IPS-NIHi11 (cell line): ENCODE results near the gene BRD3OS.

Experiments used
- DNase-seq: peaks from one replicate; pipeline ENCODE4 v3.0.0; 2012; ENCODE audit warnings: mixed read lengths, low spot score

Gene BRD3OS

DNA sequence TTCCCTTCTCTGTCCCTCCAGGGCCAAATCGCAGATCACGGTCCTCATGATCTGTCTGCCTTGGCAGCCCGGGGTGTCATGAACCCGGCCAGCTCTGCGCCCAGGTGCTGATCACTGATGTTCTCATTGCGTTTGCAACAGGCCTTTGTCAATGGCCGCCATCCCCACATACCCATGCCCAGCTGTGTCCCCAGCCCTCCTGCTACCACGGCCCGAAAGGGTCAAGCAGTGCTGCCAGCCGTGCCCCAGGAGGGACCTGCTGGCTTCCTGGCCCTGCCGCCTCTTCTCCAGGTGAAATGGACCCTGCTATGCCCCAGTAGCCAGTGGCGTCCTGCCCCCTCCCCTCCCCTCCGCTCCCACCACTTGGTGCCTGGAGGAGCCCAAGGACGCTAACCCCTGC, 20.4 kb upstream of the BRD3OS start:
- DNase-seq = no peak

DNA sequence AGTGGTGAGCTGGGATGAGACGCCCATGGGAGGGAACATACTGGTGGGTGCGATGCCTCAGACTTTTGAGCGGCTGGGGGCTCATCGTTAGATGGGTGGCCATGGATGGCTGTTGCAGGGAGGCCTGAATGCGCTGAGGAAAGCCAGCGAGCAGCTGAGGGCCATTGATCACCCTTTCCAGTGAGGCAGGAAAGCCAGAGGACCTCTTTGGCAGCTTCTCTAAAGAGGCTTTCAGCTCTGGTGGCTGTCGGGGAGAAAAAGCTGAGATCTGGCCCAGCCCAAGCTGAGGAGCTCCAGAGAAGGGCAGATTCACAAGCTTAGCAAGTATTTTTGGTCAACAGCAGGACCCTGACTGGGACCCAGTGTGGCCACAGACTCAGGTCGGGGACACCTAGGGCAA, 19.9 kb upstream of the BRD3OS start:
- no peak for DNase-seq

DNA sequence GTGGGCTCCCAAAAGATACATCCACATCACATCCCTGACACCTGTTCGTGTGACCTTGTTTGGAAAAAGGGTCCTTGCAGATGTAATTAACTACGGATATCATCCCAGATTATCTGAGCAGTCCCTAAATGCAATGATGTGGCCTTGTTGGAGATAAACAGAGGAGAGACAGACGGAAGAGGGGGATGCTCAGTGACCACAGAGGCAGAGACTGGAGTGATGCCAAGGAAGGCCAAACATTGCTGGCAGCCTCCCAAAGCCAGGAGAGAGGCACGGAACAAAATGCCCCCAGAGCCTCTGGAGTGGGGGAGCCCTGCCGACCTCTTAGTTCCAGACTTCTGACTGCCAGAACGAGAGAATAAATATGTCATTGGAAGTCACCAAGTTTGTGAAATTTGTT, 18.1 kb upstream of the BRD3OS start:
- no peak for DNase-seq

DNA sequence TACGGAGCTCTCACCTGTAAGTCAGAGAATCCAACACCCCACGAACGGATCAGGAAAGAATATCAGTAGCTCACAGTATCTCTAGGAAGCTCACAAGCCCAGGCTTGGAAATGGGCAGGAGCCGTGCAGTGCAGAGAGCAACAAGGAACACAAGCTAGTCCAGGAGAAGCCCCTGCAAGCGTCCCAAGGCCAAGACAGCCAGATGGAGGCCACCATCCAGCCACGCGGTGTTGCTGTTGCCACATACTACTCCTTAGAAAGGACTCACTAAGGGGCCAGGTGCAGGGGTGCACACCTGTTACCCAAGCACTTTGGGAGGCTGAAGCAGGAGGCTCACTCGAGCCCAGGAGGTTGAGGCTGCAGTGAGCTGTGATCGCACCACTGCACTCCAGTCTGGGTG, 17.7 kb upstream of the BRD3OS start:
- no peak for DNase-seq

DNA sequence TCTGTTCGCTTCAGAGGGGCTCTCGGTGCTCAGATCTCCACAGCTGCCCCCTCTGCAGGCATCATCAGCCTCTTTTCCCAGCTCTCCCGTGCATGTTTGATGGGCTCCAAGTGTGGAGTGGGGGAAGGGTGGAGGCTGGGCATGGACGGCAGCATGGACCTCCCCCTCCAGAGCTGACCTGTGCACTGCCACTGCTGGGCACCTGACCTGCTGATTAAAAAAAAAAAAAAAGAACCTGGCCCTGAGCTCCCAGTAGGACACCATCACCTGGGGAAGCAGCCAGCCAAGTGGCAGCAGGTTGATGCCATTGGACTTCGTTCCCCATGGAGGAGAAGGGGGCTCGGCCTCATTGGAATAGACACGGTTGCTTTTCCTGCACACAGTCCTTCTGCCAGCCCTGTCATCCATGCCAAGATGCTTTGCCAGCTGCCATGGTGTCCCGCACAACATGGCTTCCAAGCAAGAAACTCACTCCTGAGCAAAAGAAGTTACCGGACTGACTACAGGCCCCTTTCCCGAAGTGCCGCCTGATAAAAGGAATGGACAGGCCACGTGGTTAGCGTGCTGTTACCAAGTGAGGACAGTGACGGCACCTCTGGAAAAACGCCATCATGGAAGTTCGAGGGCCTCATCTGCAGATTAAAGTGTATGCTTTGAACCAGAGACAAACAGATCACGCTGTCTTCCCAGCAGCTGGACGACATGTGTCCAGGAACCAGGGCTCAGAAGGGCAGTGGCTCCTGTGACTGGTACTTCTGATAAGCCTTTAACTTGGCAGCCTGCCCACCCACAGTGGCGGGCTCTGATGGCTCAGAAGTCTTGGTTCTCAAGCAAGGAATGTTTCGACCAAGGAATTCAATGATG, 14.7 kb upstream of the BRD3OS start:
- DNase-seq = no peak

DNA sequence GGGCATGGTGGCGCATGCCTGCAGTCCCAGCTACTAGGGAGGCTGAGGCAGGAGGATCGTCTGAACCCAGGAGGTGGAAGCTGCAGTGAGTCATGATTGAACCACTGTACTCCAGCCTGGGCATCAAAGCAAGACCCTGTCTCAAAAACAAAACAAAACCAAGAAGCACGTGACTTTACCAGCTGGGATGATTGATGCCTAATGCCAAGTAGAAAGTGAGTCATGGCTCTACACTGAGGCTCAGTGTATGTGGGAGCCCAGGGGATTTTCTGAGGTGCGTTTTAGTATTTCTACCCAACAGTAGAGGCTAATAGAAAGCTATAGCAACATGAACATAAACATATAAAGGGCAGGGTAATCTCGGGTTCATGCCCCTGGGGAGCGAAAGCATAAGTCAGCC, 13.9 kb upstream of the BRD3OS start:
- no peak for DNase-seq

DNA sequence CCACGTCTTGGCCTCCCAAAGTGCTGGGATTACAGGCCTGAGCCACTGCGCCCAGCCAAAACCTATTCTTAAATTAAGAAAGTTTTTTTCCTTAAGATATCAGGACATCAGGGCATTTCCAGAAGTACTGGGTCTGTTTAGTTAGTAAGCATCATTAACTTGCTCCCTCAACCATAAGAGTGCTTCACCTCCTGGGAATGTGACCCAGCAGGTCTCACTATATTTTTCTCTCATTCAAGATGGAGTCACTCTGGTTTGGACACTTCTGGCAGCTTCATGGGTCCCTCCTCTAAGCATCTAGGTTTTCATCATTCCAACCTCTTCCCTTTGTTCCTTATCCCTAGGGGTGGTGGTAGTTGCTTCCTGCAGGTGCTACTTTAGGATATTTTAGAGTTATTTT, 10.3 kb upstream of the BRD3OS start:
- DNase-seq = no peak

DNA sequence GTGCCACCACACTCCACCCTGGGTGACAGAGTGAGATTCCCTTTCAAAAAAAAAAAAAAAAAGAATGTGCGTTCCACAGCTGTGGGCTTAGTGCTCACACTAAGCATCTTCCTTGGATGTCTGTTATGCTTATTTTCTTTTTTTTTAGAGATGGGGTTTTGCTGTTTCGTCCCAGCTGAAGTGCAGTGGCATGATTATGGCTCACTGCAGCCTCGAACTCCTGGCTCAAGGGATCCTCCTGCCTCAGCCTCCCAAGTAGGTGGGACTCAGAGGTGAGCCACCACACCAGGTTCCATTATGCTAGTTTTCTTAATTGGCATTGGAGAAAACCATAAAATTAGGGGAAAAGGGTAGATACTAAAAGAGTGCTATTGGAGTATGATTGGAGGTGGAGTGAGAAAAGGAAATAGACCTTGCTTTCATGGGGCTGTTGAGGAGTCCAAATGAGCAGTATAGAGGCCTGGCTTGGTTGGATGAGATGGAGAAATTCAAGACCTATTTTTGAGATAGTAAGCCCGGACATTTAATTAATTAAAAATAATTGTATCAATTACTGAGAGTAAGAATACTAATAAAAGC, 978 bp upstream of the BRD3OS start:
- DNase-seq = no peak

DNA sequence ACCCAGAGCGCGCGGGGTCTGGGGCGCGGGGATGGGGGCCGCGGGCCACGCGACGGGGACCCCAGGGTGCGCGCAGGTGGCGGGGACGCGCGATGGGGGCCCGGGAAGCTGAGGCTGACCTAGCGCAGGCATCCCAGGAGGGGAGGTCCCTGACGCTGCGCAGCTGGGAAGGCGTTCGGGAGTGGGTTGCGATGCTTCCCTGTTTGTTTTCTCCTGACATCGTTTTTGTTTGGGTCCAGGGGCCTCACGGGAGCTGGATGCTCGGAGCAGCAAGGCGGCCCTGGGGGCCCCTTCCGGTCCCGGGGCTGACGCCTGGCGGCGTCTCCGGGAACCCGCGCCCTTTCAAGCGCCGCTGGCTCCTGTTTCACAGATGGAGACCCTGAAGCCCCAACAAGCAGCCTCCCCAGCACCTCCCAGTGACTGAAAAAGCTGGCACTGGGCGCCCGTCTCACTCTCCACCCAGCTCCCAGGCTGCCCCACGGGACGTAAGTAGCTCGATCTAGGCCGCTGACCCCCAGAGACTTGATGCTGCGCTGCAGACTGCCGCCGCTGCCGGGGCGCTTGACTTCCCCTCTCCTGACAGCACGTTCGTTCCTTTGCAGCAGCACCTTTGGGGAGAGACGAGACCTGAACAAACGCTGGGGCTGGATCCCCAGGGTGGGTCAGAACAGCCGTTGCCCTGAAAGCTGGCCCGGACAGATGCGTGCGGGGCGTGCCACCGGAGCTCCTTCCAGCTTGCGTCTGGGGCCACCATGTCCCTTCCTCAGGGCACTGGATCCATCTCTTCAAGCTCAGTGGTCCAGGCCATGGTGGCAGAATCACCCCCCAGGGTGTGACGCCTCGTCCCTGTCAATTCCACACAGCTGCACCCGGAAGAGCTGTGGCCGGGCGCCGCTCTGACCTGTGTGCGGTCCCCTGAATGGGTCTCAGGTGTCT, 593 bp downstream of the BRD3OS start:
- DNase-seq = peak; percentile 73

DNA sequence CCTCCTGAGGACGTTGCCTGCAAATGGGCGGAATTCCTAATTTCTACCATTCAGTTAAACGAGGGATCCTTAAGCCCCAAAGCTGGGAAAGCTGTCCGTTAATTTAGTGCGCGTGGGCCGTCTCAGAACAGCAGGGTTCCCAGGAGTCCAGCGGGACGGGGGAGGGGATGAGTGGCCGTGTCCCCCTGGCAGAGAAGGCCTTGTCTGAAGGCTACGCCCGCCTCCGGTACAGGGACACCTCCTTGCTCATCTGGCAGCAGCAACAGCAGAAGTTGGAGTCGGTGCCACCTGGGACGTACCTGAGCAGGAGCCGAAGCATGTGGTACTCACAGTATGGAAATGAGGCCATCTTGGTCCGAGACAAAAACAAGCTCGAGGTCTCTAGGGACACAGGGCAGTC, 1.3 kb downstream of the BRD3OS start:
- DNase-seq = no peak

DNA sequence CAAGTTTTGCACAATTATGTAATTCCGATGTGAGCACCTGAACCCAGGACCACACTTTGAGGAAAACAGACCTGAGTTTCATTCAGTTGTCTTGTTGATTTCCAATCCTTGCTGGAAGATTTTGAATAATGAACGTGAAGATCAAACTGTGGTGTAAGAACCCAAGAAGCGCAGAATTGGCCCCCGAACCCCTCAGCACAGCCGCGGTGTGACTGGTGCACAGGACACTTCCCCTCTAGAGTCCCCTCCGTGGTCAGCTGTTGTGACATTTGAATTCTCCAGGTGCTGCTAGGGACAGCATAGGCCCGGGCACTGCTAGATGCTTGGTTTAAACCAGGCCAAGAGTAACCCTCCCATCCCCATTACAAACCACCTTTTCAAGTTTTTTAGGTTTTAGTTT, 1.7 kb downstream of the BRD3OS start:
- DNase-seq = no peak

DNA sequence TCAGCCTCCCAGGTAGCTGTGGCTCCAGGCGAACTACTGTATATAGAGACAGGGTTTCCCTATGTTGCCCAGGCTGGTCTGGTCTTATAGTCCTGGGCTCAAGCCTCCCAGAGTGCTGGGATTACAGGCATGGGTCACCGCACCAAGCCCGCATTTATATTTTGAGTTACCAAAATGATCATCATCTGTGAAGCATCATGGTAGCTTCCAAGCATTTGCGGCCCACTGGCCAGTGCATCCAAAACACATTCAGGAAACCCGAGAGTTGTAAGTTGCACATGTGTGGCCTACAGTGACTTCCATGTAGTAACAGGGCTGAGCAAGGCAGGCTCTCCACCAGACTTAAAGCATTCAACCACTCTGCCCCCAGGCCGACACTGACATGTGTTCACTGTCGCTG, 2.3 kb downstream of the BRD3OS start:
- DNase-seq = no peak

DNA sequence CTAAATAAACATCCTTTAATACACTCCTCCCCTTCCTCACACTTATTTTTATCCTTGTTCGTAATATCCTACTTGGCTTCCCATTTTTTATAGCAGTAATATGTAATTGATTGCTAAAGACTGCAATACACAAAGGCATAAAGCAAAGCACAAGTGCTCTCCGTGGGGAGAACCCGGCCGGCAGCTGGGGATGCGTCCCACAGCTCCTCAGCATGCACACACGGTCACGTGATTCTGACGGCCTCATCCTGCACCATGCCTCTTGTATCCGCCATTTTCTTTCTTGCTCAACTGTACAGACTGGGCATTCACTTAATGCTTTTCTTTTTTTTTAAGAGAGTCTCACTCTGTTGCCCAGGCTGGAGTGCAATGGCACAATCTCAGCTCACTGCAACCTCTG, 2.8 kb downstream of the BRD3OS start:
- DNase-seq = no peak

DNA sequence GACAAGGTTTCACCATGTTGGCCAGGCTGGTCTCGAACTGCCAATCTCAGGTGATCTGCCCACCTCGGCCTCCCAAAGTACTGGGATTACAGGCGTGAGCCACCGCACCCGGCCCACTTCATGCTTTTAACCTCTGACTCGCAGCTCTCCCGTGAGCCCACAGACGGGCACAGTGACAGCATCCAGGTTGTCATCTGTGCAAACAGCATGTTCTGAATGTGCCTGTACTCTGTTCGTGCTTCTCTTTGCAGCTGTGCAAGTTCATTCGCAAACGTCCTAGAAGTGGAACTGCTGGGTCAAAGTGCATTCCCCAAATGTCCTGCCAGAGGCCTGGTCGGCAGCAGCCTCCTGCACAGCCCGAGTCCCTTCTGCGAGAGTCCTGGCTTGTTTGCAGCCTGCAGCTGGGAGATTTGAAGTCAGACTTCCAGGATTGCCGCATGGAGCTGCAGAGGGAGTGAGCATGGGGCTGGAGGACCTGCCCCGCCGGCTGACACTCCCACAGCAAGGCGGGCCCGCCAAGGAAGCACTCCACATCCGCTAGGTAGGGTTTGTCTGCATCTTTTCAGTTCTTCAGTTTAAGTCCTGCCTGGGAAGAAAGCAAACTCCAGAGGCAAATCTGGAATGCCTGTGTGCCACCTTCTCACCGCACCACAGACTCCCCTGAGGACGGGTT, 3.4 kb downstream of the BRD3OS start:
- no peak for DNase-seq

DNA sequence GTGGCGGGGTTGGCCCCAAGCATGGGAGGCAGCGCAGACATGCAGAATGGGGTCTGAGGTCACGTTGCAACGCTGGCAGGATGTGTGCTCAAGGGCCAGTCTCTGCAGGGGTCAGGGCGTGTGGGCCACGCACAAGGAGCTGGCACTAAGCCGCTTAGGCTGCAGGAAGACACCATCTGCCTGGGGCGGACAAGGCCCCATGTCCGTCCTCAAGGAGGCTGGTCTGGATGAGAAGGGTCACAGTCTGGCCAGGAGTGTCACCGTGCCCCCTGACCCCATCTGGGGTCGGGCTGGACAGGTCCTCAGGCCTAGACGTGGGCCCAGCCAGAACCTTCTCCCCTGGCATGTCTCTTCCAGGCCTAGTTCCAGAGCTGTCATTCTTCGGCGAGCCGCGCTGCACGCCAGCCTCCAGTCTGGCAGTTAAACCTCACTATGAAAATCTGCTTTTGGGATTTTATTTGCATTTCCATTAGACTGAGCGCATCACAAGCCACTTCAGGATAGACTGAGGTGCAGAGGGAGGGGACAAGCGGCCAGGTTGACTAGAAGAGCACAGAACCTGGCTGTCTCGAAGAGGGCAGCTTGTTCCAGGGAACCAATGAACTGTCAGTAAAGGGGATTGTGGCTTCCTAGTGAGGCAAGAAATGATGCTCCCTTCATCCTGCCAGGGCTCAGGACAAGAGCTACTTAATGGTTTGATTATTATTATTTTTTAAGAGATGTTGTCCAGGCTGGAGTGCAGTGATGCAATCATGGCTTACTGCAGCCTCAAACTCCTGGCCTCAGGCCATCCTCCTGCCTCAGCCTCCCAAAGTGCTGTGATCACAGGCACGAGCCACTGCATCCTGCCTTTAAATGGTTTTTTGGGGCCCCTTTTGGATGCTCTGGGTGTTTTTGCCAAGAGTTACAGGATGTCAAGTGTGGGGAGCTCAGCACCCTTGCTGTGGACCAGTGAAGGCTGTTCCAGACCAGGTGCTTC, 4.3 kb downstream of the BRD3OS start:
- DNase-seq = no peak

DNA sequence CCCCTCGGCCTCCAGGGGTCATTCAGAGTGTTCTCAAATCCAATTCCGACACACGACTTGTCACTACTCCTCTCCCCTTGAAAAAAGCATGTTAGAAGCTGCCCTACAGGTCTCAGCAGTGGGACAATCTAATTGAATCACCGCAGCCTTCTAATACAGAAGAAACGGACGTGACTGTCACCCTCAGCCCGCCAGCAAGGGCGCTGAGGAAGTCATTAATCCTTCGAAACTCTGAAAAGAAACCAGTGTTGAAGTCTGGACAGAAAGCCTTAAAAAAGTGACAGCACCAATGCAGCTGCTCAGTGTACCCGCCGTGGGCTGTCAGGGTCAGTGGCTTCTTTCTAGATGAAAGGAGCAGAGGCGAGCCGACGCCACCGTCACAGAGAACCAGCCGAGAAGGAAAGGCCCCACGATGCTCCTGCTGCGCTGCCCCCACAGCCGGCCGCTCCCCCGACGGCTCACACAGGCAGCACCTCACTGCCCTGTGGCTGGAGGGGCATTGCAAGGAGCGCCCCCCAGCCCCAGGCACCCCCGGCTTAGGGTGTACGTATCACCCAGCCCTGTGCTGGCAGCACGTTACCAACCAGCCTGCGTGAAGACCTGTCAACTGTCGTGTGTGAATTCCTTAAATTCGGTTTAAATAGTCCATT, 5.7 kb downstream of the BRD3OS start:
- no peak for DNase-seq

DNA sequence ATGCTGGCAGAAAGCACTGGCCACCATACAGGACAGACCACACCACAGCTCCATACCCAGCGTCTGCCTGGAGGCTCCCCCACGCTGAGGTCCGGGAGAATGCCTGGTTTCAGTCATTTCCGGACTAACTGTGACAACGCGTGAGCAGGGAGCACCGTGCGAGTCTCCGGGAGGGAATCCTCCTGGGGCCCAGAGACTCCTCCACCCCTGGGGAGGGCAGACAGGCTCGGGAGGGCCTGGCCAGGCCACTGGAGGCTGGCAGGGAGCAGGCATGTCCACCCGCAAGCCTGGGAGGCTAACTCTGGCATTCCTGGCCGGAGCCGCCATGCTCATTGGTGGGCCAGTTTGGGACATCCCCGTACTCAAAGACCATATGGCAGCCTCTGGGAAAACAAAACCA, 6.5 kb downstream of the BRD3OS start:
- DNase-seq = no peak

DNA sequence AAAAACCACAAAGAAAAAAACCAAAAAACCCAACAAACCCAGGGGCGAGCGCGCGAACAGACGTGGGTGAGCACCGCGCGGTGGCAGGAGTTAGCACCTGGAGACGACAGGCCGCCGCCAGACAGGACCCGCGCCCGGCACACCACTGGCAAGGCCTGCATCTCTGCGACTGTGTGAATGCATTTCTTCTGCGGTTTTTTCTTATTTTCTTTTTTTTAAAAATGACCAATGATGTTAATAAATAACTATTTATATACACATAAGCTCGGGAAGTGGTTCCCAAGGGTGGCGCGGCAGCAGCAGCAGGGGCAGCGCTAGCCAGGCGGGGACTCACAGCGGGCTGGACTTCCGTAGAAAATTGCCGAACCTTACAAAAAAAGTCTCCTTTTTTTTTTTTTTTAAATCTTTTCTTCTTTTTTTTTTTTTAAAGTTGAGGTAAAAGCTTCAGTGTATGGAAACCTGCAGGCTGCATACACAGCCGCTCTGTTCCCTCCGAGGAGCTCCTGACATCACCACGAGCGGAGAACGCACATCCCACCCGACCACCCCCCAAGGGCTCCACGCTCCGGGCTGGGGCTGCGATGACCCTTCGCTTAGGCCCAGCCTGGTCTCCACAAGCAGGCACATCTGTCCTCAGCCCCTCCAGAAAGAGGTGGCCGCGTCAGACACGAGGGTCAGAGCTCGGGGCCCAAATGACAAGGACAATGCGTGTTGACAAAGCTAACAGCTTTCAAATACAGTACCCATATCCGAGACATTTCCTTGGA, 7.4 kb downstream of the BRD3OS start:
- DNase-seq = no peak

DNA sequence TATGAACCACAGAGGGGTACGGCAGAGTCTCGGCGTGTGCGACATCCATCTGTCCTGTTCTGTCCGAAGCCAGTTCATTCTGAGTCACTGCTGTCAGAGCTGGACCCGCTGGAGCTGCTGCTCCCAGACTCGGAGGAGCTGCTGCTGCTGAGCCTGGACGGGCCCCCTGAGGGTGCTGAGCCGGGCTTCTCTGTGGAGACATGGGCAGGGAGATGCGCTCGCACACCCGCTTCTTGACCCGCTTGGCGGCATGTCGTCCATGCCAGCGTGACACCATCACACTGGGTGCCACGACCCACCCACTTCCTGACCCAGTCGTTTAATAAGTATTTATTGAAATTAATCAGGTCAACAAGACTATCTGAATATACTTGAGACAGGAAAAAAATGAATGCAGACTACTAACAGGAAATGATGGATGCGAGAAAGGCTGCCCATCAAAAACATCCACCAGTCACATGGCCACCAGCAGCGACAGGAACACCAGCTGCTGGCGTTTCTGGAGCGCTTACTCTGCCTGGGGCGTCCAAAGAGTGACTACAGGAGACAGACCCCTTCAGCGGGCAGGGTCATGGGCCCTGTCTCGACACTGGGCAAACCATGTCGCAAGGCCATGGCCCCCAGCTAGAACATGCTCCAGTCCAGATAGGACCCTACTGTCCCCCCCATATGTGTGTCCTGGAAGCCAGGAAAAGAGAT, 8.4 kb downstream of the BRD3OS start:
- DNase-seq = no peak
